Measurements from ENCODE around the gene TRMT10A.

TRMT10A gene

DNA sequence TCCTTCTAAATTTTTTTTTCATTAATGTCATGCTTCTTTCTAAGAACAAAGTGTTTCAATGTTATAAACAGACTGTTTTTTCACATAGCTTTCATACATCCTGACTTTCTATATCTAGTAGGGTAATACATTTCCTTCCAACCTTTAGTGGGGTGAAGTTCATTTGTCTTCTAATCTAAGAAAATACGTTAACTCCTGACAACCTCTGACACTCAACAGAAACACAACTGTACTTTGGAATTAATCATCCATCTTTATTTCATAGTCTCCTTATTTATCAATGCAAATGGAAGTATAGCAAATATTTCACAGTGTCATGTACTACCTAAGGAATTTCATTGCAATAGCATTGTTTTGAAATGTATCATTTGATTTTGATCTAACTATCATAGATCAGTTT, 8.0 kb upstream of the TRMT10A start:
- no peaks in the 10 kb centered on the region for H3K27me3 ChIP-seq (ENCODE audit: control insufficient read depth, low read length)
- H4K20me1 ChIP-seq (ENCODE audit: control insufficient read depth, insufficient read depth, low read depth, low read length), result no peaks in the 10 kb centered on the region
- no peak for TF ChIP-seq CTCF (IDR thresholded peaks at IDR 0.05; ENCODE audit: low read depth, low read length, poor library complexity, severe bottlenecking)
- TF ChIP-seq EZH2phosphoT487 (IDR thresholded peaks at IDR 0.05; ENCODE audit: borderline replicate concordance, low read length), result no peak
- H3K27ac ChIP-seq (ENCODE audit: low read depth, low read length), result no peak overlapping the region
- H3K4me3 ChIP-seq (ENCODE audit: low read length), result no peak overlapping the region
- H3K9me2 ChIP-seq (replicated peaks; ENCODE audit: control insufficient read depth, low read length), result no peaks in the 10 kb centered on the region
- H3K4me1 ChIP-seq (ENCODE audit: control insufficient read depth, low read length), result peaks cover 16% of the 10 kb centered on the region
- H3K79me2 ChIP-seq (ENCODE audit: control insufficient read depth, low read length), result no peaks in the 10 kb centered on the region
- H3K9me3 ChIP-seq (ENCODE audit: control insufficient read depth, insufficient read depth, low read length), result no peaks in the 10 kb centered on the region
- no peaks in the 10 kb centered on the region for H3K36me3 ChIP-seq (ENCODE audit: control insufficient read depth, low read length)
- H3K4me2 ChIP-seq (ENCODE audit: low read length), result no peak overlapping the region
- no peaks in the 10 kb centered on the region for H3F3A ChIP-seq (ENCODE audit: control insufficient read depth, insufficient read depth)

- peak overlapping the region; percentile 85 for H3K4me2 ChIP-seq (ENCODE audit: low read length)
- no peaks in the 10 kb centered on the region for H4K20me1 ChIP-seq (ENCODE audit: control insufficient read depth, insufficient read depth, low read depth, low read length)
- H3K9me2 ChIP-seq (replicated peaks; ENCODE audit: control insufficient read depth, low read length), result no peaks in the 10 kb centered on the region
- H3F3A ChIP-seq (ENCODE audit: control insufficient read depth, insufficient read depth), result peaks cover 8% of the 10 kb centered on the region
- H3K4me1 ChIP-seq (ENCODE audit: control insufficient read depth, low read length), result peaks cover 9% of the 10 kb centered on the region
- peaks cover 10% of the 10 kb centered on the region for H3K79me2 ChIP-seq (ENCODE audit: control insufficient read depth, low read length)
- TF ChIP-seq EZH2phosphoT487 (IDR thresholded peaks at IDR 0.05; ENCODE audit: borderline replicate concordance, low read length) (no peak), CTCF (IDR thresholded peaks at IDR 0.05; ENCODE audit: low read depth, low read length, poor library complexity, severe bottlenecking) (no peak)
- H3K27ac ChIP-seq (ENCODE audit: low read depth, low read length), result no peak overlapping the region
- H3K9me3 ChIP-seq (ENCODE audit: control insufficient read depth, insufficient read depth, low read length), result no peaks in the 10 kb centered on the region
- H3K36me3 ChIP-seq (ENCODE audit: control insufficient read depth, low read length), result no peaks in the 10 kb centered on the region; the same call in 1 of the 2 replicates
- no peaks in the 10 kb centered on the region for H3K27me3 ChIP-seq (ENCODE audit: control insufficient read depth, low read length)
- no peak overlapping the region for H3K4me3 ChIP-seq (ENCODE audit: low read length)
Measured at GRCh38 chr4:99564921-99565320, 1.1 kb upstream of the TRMT10A start.

GRCh38 chr4:99552872-99553271, 11.0 kb downstream of the TRMT10A start:
- Histone ChIP-seq H3K9me3 (ENCODE audit: control insufficient read depth, insufficient read depth, low read length) (no peaks in the 10 kb centered on the region), H3K4me1 (ENCODE audit: control insufficient read depth, low read length) (no peaks in the 10 kb centered on the region), H3K9me2 (replicated peaks; ENCODE audit: control insufficient read depth, low read length) (no peaks in the 10 kb centered on the region), H3F3A (ENCODE audit: control insufficient read depth, insufficient read depth) (no peaks in the 10 kb centered on the region), H3K79me2 (ENCODE audit: control insufficient read depth, low read length) (no peaks in the 10 kb centered on the region), H3K4me3 (ENCODE audit: low read length) (no peak overlapping the region), H3K36me3 (ENCODE audit: control insufficient read depth, low read length) (peaks cover 4% of the 10 kb centered on the region; the same call in 1 of the 2 replicates), H3K27ac (ENCODE audit: low read depth, low read length) (no peak overlapping the region), H3K27me3 (ENCODE audit: control insufficient read depth, low read length) (no peaks in the 10 kb centered on the region), H4K20me1 (ENCODE audit: control insufficient read depth, insufficient read depth, low read depth, low read length) (no peaks in the 10 kb centered on the region), H3K4me2 (ENCODE audit: low read length) (no peak overlapping the region)
- no peak for TF ChIP-seq EZH2phosphoT487 (IDR thresholded peaks at IDR 0.05; ENCODE audit: borderline replicate concordance, low read length)
- TF ChIP-seq CTCF (IDR thresholded peaks at IDR 0.05; ENCODE audit: low read depth, low read length, poor library complexity, severe bottlenecking), result no peak

All from DOHH2 (cell line).